ENCODE results near the gene TMEM109. TPM values are rescaled to one million over a fixed set of nuclear protein-coding genes. Genes with fewer than 3 reads are reported as not detected.

The TMEM109 gene
- total and polyA plus RNA-seq, 2 of the 13 experiments (the other 11 are each of a cell fraction or from before 2014, with no cell fraction given): 7.7 to 18.0 TPM

DNA sequence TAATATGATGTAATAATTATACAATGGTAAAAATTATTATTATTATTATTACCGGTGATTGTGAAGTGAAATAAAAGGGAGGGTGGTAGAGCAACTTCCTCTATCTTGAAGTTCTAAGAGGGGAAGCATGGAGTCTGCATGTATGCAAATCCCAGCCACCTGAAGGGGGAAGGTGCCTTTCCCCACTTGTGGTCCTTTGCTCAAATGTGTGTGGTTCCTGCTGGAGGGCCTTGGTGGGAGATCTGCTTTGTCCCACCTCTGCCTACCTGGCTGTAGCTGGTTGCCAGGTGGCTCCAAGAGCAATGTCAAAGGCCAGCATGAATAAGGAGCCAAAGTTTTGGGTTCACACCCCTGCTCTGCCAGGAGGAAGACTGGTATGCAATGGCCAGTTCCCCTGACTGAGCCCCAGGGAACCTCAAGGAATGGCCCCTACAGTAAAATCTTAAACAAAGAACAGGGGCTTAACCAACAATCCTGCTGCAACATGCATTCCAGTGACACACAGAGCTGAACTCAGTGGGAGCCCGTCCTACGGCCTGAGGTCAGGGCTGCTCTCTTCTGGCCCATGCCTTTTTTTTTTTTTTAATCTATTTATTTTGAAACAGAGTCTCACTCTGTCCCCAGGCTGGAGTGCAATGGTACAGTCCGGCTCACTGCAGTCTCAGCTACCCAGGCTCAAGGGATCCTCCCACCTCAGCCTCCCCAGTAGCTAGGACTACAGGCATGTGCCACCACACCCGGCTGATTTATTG lies 18.8 kb downstream of the TMEM109 start:
- FAIRE-seq (no peak), DNase-seq (ENCODE audit: low spot score) (no peak), ATAC-seq (no peak)
- CTCF ChIA-PET (ENCODE audit: low intra/inter-chr PET ratio, low total read pairs): no interaction called here
- Histone ChIP-seq H3K4me2 (ENCODE audit: low read depth, low read length) (no peak overlapping the region), H3K27me3 (ENCODE audit: control insufficient read depth in 1 of 2, insufficient read depth in 2 of 2, low read length in 2 of 2) (no peaks in the 10 kb centered on the region), H3K36me3 (replicated peaks in 1 of 2; ENCODE audit: control insufficient read depth in 1 of 2, insufficient read depth in 2 of 2, low read length in 2 of 2) (peaks cover 3 to 4% of the 10 kb centered on the region in 2 experiments; a peak in 3 of 5 replicates), H3K27ac (ENCODE audit: extremely low read length, insufficient read depth, low read length) (no peak overlapping the region), H2AFZ (ENCODE audit: low read length) (no peak overlapping the region), H3K79me2 (ENCODE audit: insufficient read depth, low read length) (no peaks in the 10 kb centered on the region), H3K4me3 (replicated peaks in 1 of 3; ENCODE audit: insufficient read depth in 1 of 3, low read depth in 2 of 3, low read length in 3 of 3) (no peak overlapping the region), H4K20me1 (ENCODE audit: insufficient read depth, low read length) (no peaks in the 10 kb centered on the region), H3K4me1 (ENCODE audit: insufficient read depth, low read length) (peaks cover 10% of the 10 kb centered on the region), H3K9ac (ENCODE audit: insufficient read depth, low read depth, low read length) (no peak overlapping the region), H3K9me3 (ENCODE audit: low read length) (no peaks in the 10 kb centered on the region)
- in situ Hi-C loops (cut with HindIII; ENCODE audit: extremely low pct_ligation_motif_present, low pct_unique_long_range_greater_than_20kb) (no loop called here), intact Hi-C loops (cut with micrococcal nuclease; ENCODE audit: unreplicated experiment) (no loop called here)
- POLR2A ChIA-PET: no interaction called here
- BruUV-seq (replicated peaks): no TSS peak
- 94% methylated on average over 4 of the region's 5 CpGs for WGBS (ENCODE audit: low lambda C conversion rate)
- TF ChIP-seq ELF4 (CRISPR knock-in tag; IDR thresholded peaks at IDR 0.05; ENCODE audit: borderline replicate concordance) (no peak), ZC3H13 (CRISPR knock-in tag; IDR thresholded peaks at IDR 0.05) (no peak), RBM22 (optimal IDR thresholded peaks at IDR 0.05; ENCODE audit: low read length) (no peak), POGK (CRISPR knock-in tag; conservative IDR thresholded peaks at IDR 0.05) (no peak), THAP9 (CRISPR knock-in tag; IDR thresholded peaks at IDR 0.05; ENCODE audit: borderline replicate concordance) (no peak), ZNF552 (CRISPR knock-in tag; IDR thresholded peaks at IDR 0.05; ENCODE audit: borderline replicate concordance) (no peak), ATF3 (CRISPR knock-in tag; IDR thresholded peaks at IDR 0.05) (no peak), ZNF326 (CRISPR knock-in tag; IDR thresholded peaks at IDR 0.05; ENCODE audit: borderline replicate concordance) (no peak), ZNF20 (CRISPR knock-in tag; IDR thresholded peaks at IDR 0.05) (no peak), ZNF891 (CRISPR knock-in tag; IDR thresholded peaks at IDR 0.05) (no peak)
- TF ChIP-seq, protein P1, sequence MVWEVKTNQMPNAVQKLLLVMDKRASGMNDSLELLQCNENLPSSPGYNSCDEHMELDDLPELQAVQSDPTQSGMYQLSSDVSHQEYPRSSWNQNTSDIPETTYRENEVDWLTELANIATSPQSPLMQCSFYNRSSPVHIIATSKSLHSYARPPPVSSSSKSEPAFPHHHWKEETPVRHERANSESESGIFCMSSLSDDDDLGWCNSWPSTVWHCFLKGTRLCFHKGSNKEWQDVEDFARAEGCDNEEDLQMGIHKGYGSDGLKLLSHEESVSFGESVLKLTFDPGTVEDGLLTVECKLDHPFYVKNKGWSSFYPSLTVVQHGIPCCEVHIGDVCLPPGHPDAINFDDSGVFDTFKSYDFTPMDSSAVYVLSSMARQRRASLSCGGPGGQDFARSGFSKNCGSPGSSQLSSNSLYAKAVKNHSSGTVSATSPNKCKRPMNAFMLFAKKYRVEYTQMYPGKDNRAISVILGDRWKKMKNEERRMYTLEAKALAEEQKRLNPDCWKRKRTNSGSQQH (CRISPR knock-in tag; IDR thresholded peaks at IDR 0.05; ENCODE audit: low read depth): no peak
